H1 (cell line): ENCODE data around the gene TLL1. TPM values are rescaled to one million over a fixed set of nuclear protein-coding genes. Genes with fewer than 3 reads are reported as not detected.

Source experiments
- CTCF ChIA-PET: fragments of 300-600 bp; sonication (Branson Sonifier 250); formaldehyde crosslinking; loops from one replicate; lab custom pipeline; 2021; ENCODE audit not compliant: partially characterized antibody; lab: Charles Lee
- POLR2A ChIA-PET: fragments of 300-600 bp; sonication (Branson Sonifier 250); formaldehyde crosslinking; loops from one replicate; lab custom pipeline; 2021; ENCODE audit warnings: inconsistent platforms; ENCODE audit not compliant: partially characterized antibody; lab: Charles Lee
- DNase-seq, 2 experiments: peaks; one replicate each; pipeline versions ENCODE4 v3.0.0 to v3.0.0-alpha.2; 2010 to 2022; ENCODE audit warnings: low spot score in 2 of 2, low read depth in 1 of 2, mixed read lengths in 1 of 2
- FAIRE-seq: peaks from 2 replicates; lab custom pipeline; 2011; peaks lifted over from hg19 to GRCh38; lab: Jason Lieb, UNC
- H2AFZ ChIP-seq: 2 replicates; pipeline ENCODE4 v1.8.1; 2012; ENCODE audit warnings: low read length, inconsistent platforms
- H2AK5ac ChIP-seq: 2 replicates; pipeline ENCODE4 v1.6.1; 2013; ENCODE audit warnings: low read depth, low read length
- H2BK120ac ChIP-seq: replicated peaks from 2 replicates; pipeline ENCODE3; 2013; ENCODE audit warnings: low read depth, low read length, inconsistent platforms
- H2BK12ac ChIP-seq: 2 replicates; pipeline ENCODE4 v1.6.1; 2013; ENCODE audit warnings: low read depth, low read length
- H2BK15ac ChIP-seq: 2 replicates; pipeline ENCODE4 v1.6.1; 2013; ENCODE audit warnings: low read length
- H2BK20ac ChIP-seq: 2 replicates; pipeline ENCODE4 v1.6.1; 2013; ENCODE audit warnings: low read length
- H2BK5ac ChIP-seq: 2 replicates; pipeline ENCODE4 v1.6.1; 2013; ENCODE audit warnings: low read depth, low read length
- H3K14ac ChIP-seq: 2 replicates; pipeline ENCODE4 v1.6.1; 2013; ENCODE audit warnings: inconsistent platforms; ENCODE audit not compliant: insufficient read length
- H3K18ac ChIP-seq: 2 replicates; pipeline ENCODE4 v1.6.1; 2013; ENCODE audit warnings: low read length; ENCODE audit errors: extremely low read depth
- H3K23ac ChIP-seq: 2 replicates; pipeline ENCODE4 v1.6.1; 2013; ENCODE audit warnings: inconsistent platforms; ENCODE audit not compliant: insufficient read length
- H3K23me2 ChIP-seq: 2 replicates; pipeline ENCODE4 v1.6.1; 2013; ENCODE audit warnings: low read depth, low read length
- H3K27ac ChIP-seq: 2 replicates; pipeline ENCODE4 v1.6.1; 2011; ENCODE audit warnings: low read depth, low read length, inconsistent platforms
- H3K27me3 ChIP-seq, 4 experiments: replicated peaks in 1 of 4; 1 replicate in 1 of 4; 2 replicates in 3 of 4; pipeline versions ENCODE4 v1.6.1 to v1.8.1; 2011 to 2013; ENCODE audit warnings: low read length in 3 of 4, mild to moderate bottlenecking in 3 of 4, inconsistent platforms in 2 of 4, mixed read lengths in 2 of 4, moderate library complexity in 1 of 4; ENCODE audit not compliant: control insufficient read depth in 3 of 4, insufficient read depth in 3 of 4; ENCODE audit errors: extremely low read depth in 1 of 4
- H3K36me3 ChIP-seq, 4 experiments: 2 replicates each; pipeline versions ENCODE4 v1.6.1 to v1.8.1; 2011 to 2013; ENCODE audit warnings: mild to moderate bottlenecking in 4 of 4, low read length in 3 of 4, moderate library complexity in 2 of 4, control low read depth in 1 of 4, inconsistent platforms in 1 of 4; ENCODE audit not compliant: insufficient read depth in 4 of 4, control insufficient read depth in 2 of 4
- H3K4ac ChIP-seq: replicated peaks from 2 replicates; pipeline ENCODE3; 2013; ENCODE audit warnings: low read length, low read depth, mixed read lengths, inconsistent platforms; ENCODE audit not compliant: insufficient read length
- H3K4me1 ChIP-seq, 4 experiments: replicated peaks in 1 of 4; 1 replicate in 1 of 4; 2 replicates in 3 of 4; pipeline versions ENCODE4 v1.6.1 to v1.8.1; 2011 to 2013; ENCODE audit warnings: low read length in 3 of 4, inconsistent platforms in 2 of 4, mixed read lengths in 1 of 4; ENCODE audit not compliant: insufficient read depth in 4 of 4, control insufficient read depth in 3 of 4
- H3K4me2 ChIP-seq, 2 experiments: 2 replicates each; pipeline versions ENCODE4 v1.6.1 to v1.8.1; 2011 to 2013; ENCODE audit warnings: low read depth in 2 of 2, low read length in 2 of 2, control low read depth in 1 of 2, inconsistent platforms in 1 of 2, mild to moderate bottlenecking in 1 of 2; ENCODE audit not compliant: insufficient read depth in 1 of 2
- H3K4me3 ChIP-seq, 4 experiments: fragments of 200-600, 300-600 bp in 1 of 4; sonication (generic), shearing (Covaris generic), sonication (Bioruptor Twin) in 1 of 4; 2 replicates each; pipeline versions ENCODE4 v1.5.1 to v1.8.1; 2011 to 2016; ENCODE audit warnings: low read length in 4 of 4, low read depth in 3 of 4, control low read depth in 2 of 4, inconsistent platforms in 2 of 4, mild to moderate bottlenecking in 2 of 4, mixed read lengths in 1 of 4, moderate library complexity in 1 of 4; ENCODE audit not compliant: insufficient read depth in 2 of 4; ENCODE audit errors: extremely low read depth in 1 of 4
- H3K56ac ChIP-seq: replicated peaks from 2 replicates; pipeline ENCODE3; 2013; ENCODE audit warnings: low read depth, mild to moderate bottlenecking, mixed read lengths, low read length, inconsistent platforms; ENCODE audit not compliant: insufficient read length
- H3K79me1 ChIP-seq: 2 replicates; pipeline ENCODE4 v1.6.1; 2013; ENCODE audit warnings: low read depth, low read length, control low read depth
- H3K79me2 ChIP-seq, 2 experiments: 2 replicates each; pipeline versions ENCODE4 v1.6.1 to v1.8.1; 2012 to 2013; ENCODE audit warnings: low read length in 2 of 2, mild to moderate bottlenecking in 2 of 2, inconsistent platforms in 1 of 2; ENCODE audit not compliant: insufficient read depth in 2 of 2, control insufficient read depth in 1 of 2
- H3K9ac ChIP-seq, 4 experiments: replicated peaks in 1 of 4; 1 replicate in 1 of 4; 2 replicates in 3 of 4; pipeline versions ENCODE4 v1.6.1 to v1.8.1; 2011 to 2013; ENCODE audit warnings: low read depth in 3 of 4, low read length in 3 of 4, control low read depth in 2 of 4, mild to moderate bottlenecking in 2 of 4, moderate library complexity in 2 of 4, inconsistent platforms in 1 of 4; ENCODE audit errors: extremely low read depth in 1 of 4
- H3K9me3 ChIP-seq, 2 experiments: 2 replicates each; pipeline versions ENCODE4 v1.6.1 to v1.8.1; 2012 to 2013; ENCODE audit warnings: mild to moderate bottlenecking in 2 of 2, moderate library complexity in 2 of 2, control low read depth in 1 of 2, inconsistent platforms in 1 of 2, low read depth in 1 of 2, low read length in 1 of 2, mixed read lengths in 1 of 2; ENCODE audit not compliant: insufficient read depth in 2 of 2
- H4K20me1 ChIP-seq, 2 experiments: replicated peaks in 1 of 2; 2 replicates each; pipeline versions ENCODE3 to v1.8.1; 2011 to 2013; ENCODE audit warnings: inconsistent platforms in 2 of 2, low read length in 2 of 2, mild to moderate bottlenecking in 1 of 2; ENCODE audit not compliant: insufficient read depth in 2 of 2, control insufficient read depth in 1 of 2
- H4K5ac ChIP-seq: 2 replicates; pipeline ENCODE4 v1.6.1; 2013; ENCODE audit warnings: low read length, low read depth, mixed read lengths, inconsistent platforms; ENCODE audit not compliant: insufficient read length
- H4K8ac ChIP-seq: 2 replicates; pipeline ENCODE4 v1.8.0; 2013; ENCODE audit warnings: mild to moderate bottlenecking, moderate library complexity, low read length, inconsistent platforms; ENCODE audit not compliant: insufficient read depth; ENCODE audit errors: extremely low read depth
- H4K91ac ChIP-seq: replicated peaks from 2 replicates; pipeline ENCODE3; 2013; ENCODE audit warnings: low read length, mixed read lengths, inconsistent platforms; ENCODE audit not compliant: insufficient read length
- CBX5 ChIP-seq: fragments of 300-800, 300-1000 bp; sonication (generic); IDR thresholded peaks from 2 replicates; pipeline ENCODE4 v1.7.1; 2016; ENCODE audit warnings: antibody characterized with exemption, low read length, low read depth
- EP300 ChIP-seq, 2 experiments: IDR thresholded peaks; 1 replicate in 1 of 2; 2 replicates in 1 of 2; pipeline ENCODE4 v1.6.1; 2011 to 2012; ENCODE audit warnings: low read depth in 2 of 2, low read length in 2 of 2, mild to moderate bottlenecking in 2 of 2, borderline replicate concordance in 1 of 2, inconsistent platforms in 1 of 2, moderate library complexity in 1 of 2
- HDAC2 ChIP-seq, 2 experiments: fragments of 300-600 bp in 1 of 2; sonication (generic) in 1 of 2; IDR thresholded peaks; 2 replicates each; pipeline ENCODE4 v1.6.1; 2011 to 2012; ENCODE audit warnings: low read depth in 2 of 2, low read length in 2 of 2, mild to moderate bottlenecking in 2 of 2, moderate library complexity in 2 of 2, borderline replicate concordance in 1 of 2, inconsistent platforms in 1 of 2
- NANOG ChIP-seq: IDR thresholded peaks from 2 replicates; pipeline ENCODE4 v1.6.1; 2011; ENCODE audit warnings: low read length, low read depth, mild to moderate bottlenecking, inconsistent platforms; ENCODE audit not compliant: insufficient read depth, poor library complexity, severe bottlenecking
- NRF1 ChIP-seq: IDR thresholded peaks from 2 replicates; pipeline ENCODE4 v1.6.1; 2011; ENCODE audit warnings: mild to moderate bottlenecking, low read depth, low read length, improper control_type of control experiment
- RAD21 ChIP-seq, 2 experiments: IDR thresholded peaks in 1 of 2; conservative IDR thresholded peaks in 1 of 2; 2 replicates each; pipeline ENCODE4 v1.6.1; 2011; ENCODE audit warnings: low read depth in 2 of 2, low read length in 2 of 2, improper control_type of control experiment in 1 of 2, inconsistent platforms in 1 of 2, mild to moderate bottlenecking in 1 of 2, moderate library complexity in 1 of 2
- SAP30 ChIP-seq: fragments of 300-600 bp; sonication (generic); IDR thresholded peaks from 2 replicates; pipeline ENCODE4 v1.7.1; 2012; ENCODE audit warnings: low read length, moderate library complexity, mild to moderate bottlenecking, inconsistent platforms; ENCODE audit not compliant: insufficient read depth, insufficient replicate concordance
- SIRT6 ChIP-seq: IDR thresholded peaks from one replicate; pipeline ENCODE4 v1.7.1; 2012; ENCODE audit warnings: low read length, inconsistent platforms
- TEAD4 ChIP-seq: IDR thresholded peaks from 2 replicates; pipeline ENCODE4 v1.6.1; 2012; ENCODE audit warnings: low read depth, low read length, inconsistent platforms, mixed read lengths
- ZNF274 ChIP-seq: IDR thresholded peaks from 2 replicates; pipeline ENCODE4 v1.7.0; 2012; ENCODE audit warnings: low read length, borderline replicate concordance; ENCODE audit errors: extremely low read depth
- WGBS, 2 experiments: shearing (Covaris generic) in 1 of 2; methylation state at CpG; one replicate each; pipeline versions ENCODE4 v1.1.6 to v1.1.7; 2013 to 2015; ENCODE audit warnings: low lambda C conversion rate in 2 of 2, mixed read lengths in 2 of 2, inconsistent platforms in 1 of 2, low coverage in 1 of 2, missing lambda C conversion rate in 1 of 2; ENCODE audit not compliant: insufficient replicate concordance in 2 of 2, insufficient coverage in 1 of 2, insufficient read length in 1 of 2; ENCODE audit errors: extremely low coverage in 1 of 2, missing lambda C conversion rate in 1 of 2; 5-methylcytosine and 5-hydroxymethylcytosine counted together
- polyA plus RNA-seq, 7 experiments: library from polyadenylated mRNA; depleted of rRNA in 3 of 7; stranded (reverse) in 5 of 7; unstranded in 2 of 7; fragments of >200 nt in 5 of 7; fragments of 200-250 nt in 2 of 7; gene quantifications; 1 replicate in 5 of 7; 2 replicates in 1 of 7; 4 replicates in 1 of 7; pipeline versions ENCODE4 v1.2.1 to v1.2.3, GENCODE V29; 2011 to 2013; ENCODE audit warnings: missing spikeins in 2 of 7, mixed read lengths in 2 of 7
- total RNA-seq: library from RNA; stranded (reverse); fragmentation: NEBNext Ultra II Directional; extraction: Animal tissue kit (Norgen Biotek cat#: 25700); gene quantifications from 2 replicates; pipeline ENCODE4 v1.2.1, GENCODE V29; 2021
- TF ChIP-seq, protein P1 (sequence below): IDR thresholded peaks from 2 replicates; pipeline ENCODE4 v1.6.1; 2012; ENCODE audit warnings: low read length, inconsistent platforms

TLL1 gene
- total and polyA plus RNA-seq, 2 of the 8 experiments (the other 6 are each of a cell fraction or from before 2014, with no cell fraction given), result 0.18 to 1.1 TPM

- FAIRE-seq (no peak), DNase-seq (no peak)
- WGBS, 2 experiments, result 85% methylated on average over 2 of the region's 2 CpGs; no CpG with 5 or more reads in 1 of the 2 experiments
- H3K79me2 ChIP-seq, result no peaks in the 10 kb centered on the region
- H3K27me3 ChIP-seq, result no peaks in the 10 kb centered on the region
- H2BK15ac ChIP-seq, result no peak overlapping the region
- no peak overlapping the region for H2AFZ ChIP-seq
- no peaks in the 10 kb centered on the region for H3K9me3 ChIP-seq
- H4K91ac ChIP-seq, result no peak overlapping the region
- CTCF ChIA-PET, result interaction anchor here (0.5 to 1.4 kb wide), 4 partner anchors 11 to 328 kb away, joined by 3 to 5 read pairs (median 4); no protein-coding TSS in a partner anchor
- no peak overlapping the region for H3K23ac ChIP-seq
- H2BK12ac ChIP-seq, result no peak overlapping the region
- no peaks in the 10 kb centered on the region for H3K36me3 ChIP-seq
- no peaks in the 10 kb centered on the region for H3K79me1 ChIP-seq
- H3K56ac ChIP-seq, result no peak overlapping the region
- no peak overlapping the region for H2AK5ac ChIP-seq
- H3K27ac ChIP-seq, result no peak overlapping the region
- no peaks in the 10 kb centered on the region for H3K23me2 ChIP-seq
- H3K14ac ChIP-seq, result no peak overlapping the region
- H2BK20ac ChIP-seq, result no peak overlapping the region
- no peak overlapping the region for H3K9ac ChIP-seq
- no peaks in the 10 kb centered on the region for H3K4me1 ChIP-seq
- H3K4ac ChIP-seq, result no peak overlapping the region
- no peaks in the 10 kb centered on the region for H4K20me1 ChIP-seq
- no peak overlapping the region for H4K8ac ChIP-seq
- POLR2A ChIA-PET, result no interaction called here
- no peak overlapping the region for H4K5ac ChIP-seq
- H3K18ac ChIP-seq, result no peak overlapping the region
- H3K4me3 ChIP-seq, result no peak overlapping the region
- no peak overlapping the region for H2BK5ac ChIP-seq
- no peak overlapping the region for H2BK120ac ChIP-seq
- no peak overlapping the region for H3K4me2 ChIP-seq
- TF ChIP-seq SIRT6, result no peak
- TF ChIP-seq NRF1, result no peak
- no peak for TF ChIP-seq RAD21 (IDR thresholded peaks at IDR 0.05 in 1 of 2, conservative IDR thresholded peaks at IDR 0.05 in 1 of 2; ENCODE audit: low read depth in 2 of 2, low read length in 2 of 2)
- no peak for TF ChIP-seq CBX5
- no peak for TF ChIP-seq ZNF274
- no peak for TF ChIP-seq HDAC2 (IDR thresholded peaks at IDR 0.05; ENCODE audit: borderline replicate concordance in 1 of 2, low read depth in 2 of 2, low read length in 2 of 2)
- no peak for TF ChIP-seq SAP30
- TF ChIP-seq NANOG, result no peak
- TF ChIP-seq, protein P1, sequence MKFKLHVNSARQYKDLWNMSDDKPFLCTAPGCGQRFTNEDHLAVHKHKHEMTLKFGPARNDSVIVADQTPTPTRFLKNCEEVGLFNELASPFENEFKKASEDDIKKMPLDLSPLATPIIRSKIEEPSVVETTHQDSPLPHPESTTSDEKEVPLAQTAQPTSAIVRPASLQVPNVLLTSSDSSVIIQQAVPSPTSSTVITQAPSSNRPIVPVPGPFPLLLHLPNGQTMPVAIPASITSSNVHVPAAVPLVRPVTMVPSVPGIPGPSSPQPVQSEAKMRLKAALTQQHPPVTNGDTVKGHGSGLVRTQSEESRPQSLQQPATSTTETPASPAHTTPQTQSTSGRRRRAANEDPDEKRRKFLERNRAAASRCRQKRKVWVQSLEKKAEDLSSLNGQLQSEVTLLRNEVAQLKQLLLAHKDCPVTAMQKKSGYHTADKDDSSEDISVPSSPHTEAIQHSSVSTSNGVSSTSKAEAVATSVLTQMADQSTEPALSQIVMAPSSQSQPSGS, result no peak
- TF ChIP-seq EP300 (IDR thresholded peaks at IDR 0.05; ENCODE audit: borderline replicate concordance in 1 of 2, low read depth in 2 of 2, low read length in 2 of 2), result no peak
- TF ChIP-seq TEAD4, result no peak
Measured at GRCh38 chr4:165834116-165834515, 38.9 kb upstream of the TLL1 start.
